Placental epithelial cell (primary cell): ENCODE data around the gene CCDC172. TPM values are rescaled to one million over a fixed set of nuclear protein-coding genes. Genes with fewer than 3 reads are reported as not detected.

ENCODE experiments used
- small RNA-seq: library from RNA; depleted of rRNA; stranded (forward); fragments of <200 nt; gene quantifications from one replicate; pipeline ENCODE3, GENCODE V24; 2012
- total RNA-seq: library from RNA; depleted of rRNA; stranded (reverse); fragments of >200 nt; gene quantifications from 2 replicates; pipeline ENCODE4 v1.2.3, GENCODE V29; 2012

CCDC172 gene, protein sequence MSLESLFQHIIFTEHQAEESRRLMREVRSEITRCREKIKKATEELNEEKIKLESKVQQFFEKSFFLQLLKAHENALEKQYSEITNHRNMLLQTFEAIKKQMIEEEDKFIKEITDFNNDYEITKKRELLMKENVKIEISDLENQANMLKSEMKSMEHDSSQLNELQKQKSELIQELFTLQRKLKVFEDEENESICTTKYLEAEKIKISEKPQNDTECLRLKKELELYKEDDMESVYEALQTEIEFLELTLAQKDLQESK
- not detected in 2 replicates for total RNA-seq

DNA sequence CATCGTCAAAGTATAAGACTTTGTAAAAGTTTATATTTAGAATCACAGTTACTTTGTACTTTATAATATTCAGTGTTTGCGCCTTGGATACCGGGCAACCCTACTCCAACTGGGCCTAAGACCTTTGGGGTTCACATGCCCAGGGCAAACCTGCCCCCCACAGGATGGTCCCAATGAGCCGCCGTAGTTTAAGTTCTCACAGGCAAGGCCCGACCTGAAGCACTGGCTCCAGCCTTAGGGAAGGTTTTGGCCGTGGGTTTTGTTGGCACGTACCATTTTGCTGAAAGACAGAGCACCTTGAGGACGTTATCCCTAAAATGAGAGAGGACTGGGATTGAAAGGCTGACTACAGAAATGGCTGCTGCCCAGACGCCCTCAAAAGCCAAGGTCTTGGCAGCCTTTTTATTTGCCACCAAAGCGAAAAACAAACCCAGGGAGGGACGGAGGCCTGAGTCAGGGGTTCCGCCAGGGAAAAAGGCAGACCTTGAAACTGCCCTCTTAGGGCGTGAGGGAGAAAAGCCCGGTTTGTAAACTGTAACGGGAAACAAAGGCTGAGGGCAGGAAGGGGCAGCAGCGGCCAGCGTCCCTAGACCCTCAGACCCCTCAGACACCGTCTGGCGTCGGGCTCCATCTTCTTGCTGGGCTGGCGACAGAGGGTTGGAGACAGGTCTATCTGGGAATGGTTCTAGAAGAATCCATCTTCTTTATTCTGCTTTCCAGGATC, at the start of gene CCDC172:
TSS of gene CCDC172 (plus strand) at position 222 of the 724 bp plus-strand sequence. CDS start 564 bp downstream, outside the sequence.

DNA sequence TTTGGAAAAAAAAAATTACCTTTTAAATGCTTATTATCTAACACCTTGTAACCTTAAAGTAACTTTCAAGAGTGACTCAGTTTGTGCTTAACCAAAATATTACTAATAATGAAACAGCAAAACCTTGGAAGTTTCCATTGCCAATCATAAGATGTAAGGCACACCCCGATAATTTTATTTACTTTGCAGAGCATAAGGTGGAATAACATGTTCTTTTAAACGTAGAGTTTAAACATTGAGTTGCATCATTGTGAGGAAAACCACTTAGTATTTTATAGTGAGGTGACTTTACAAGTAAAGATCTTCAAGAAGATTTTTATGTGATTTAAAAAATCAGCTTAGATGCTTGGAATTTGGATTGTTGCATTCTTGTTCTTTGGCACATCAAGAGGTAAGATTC, 103.4 kb downstream of the CCDC172 start, which contains the start of gene PNLIPRP3:
TSS of gene PNLIPRP3 (plus strand) at position 177 of the 400 bp plus-strand sequence. CDS start at position 343, 166 bp downstream.

Small RNA genes lying within 50 kb of the gene (small RNA-seq; reads per million reads assigned to genes)
- gene SNRPGP6: not detected

Other genes starting within 250 kb of the CCDC172 start
- under 0.01 TPM in 2 replicates for gene GFRA1, start 51.2 kb upstream of the CCDC172 start, total RNA-seq
- gene PNLIPRP3, start 103.4 kb downstream of the CCDC172 start, total RNA-seq: not detected in 2 replicates
- not detected in 2 replicates for gene PNLIP, start 221.5 kb downstream of the CCDC172 start, total RNA-seq